NT2/D1 (cell line): ENCODE measurements around the gene ATP10A.

Experiments
- DNase-seq: peaks from one replicate; pipeline ENCODE4 v3.0.0-alpha.2; 2011; ENCODE audit warnings: low read depth, low spot score
- H3K27me3 ChIP-seq: 2 replicates; pipeline ENCODE4 v1.6.0; 2011; ENCODE audit warnings: mild to moderate bottlenecking; ENCODE audit not compliant: insufficient read length, insufficient read depth
- H3K36me3 ChIP-seq: 2 replicates; pipeline ENCODE4 v1.6.1; 2011; ENCODE audit warnings: mild to moderate bottlenecking, low read length, mixed read lengths; ENCODE audit not compliant: insufficient read depth, insufficient read length
- H3K4me1 ChIP-seq: 2 replicates; pipeline ENCODE4 v1.5.1; 2011; ENCODE audit not compliant: insufficient read depth, insufficient read length
- H3K4me3 ChIP-seq: 2 replicates; pipeline ENCODE4 v1.5.1; 2011; ENCODE audit warnings: low read depth; ENCODE audit not compliant: insufficient read length
- H3K9ac ChIP-seq: 2 replicates; pipeline ENCODE4 v1.6.0; 2011; ENCODE audit warnings: low read depth; ENCODE audit not compliant: insufficient read length
- H3K9me3 ChIP-seq: 2 replicates; pipeline ENCODE4 v1.5.1; 2011; ENCODE audit warnings: mild to moderate bottlenecking, low read length; ENCODE audit not compliant: insufficient read depth
- SUZ12 ChIP-seq: IDR thresholded peaks from 2 replicates; pipeline ENCODE4 v1.6.1; 2011; ENCODE audit not compliant: insufficient read length, insufficient read depth; ENCODE audit errors: extremely low read depth
- YY1 ChIP-seq: IDR thresholded peaks from 2 replicates; pipeline ENCODE4 v1.6.1; 2011; ENCODE audit not compliant: insufficient read length, insufficient read depth
- ZNF274 ChIP-seq: IDR thresholded peaks from 2 replicates; pipeline ENCODE4 v1.6.1; 2011; ENCODE audit warnings: mild to moderate bottlenecking, low read depth, low read length

The ATP10A gene

GRCh38 chr15:25901811-25902605 lies 38.9 kb upstream of the ATP10A start:
- H3K9me3 ChIP-seq, result no peaks in the 10 kb centered on the region
- TF ChIP-seq SUZ12 (no peak), YY1 (no peak), ZNF274 (no peak)
- no peaks in the 10 kb centered on the region for H3K4me1 ChIP-seq
- DNase-seq, result no peak
- no peaks in the 10 kb centered on the region for H3K36me3 ChIP-seq
- no peak overlapping the region for H3K9ac ChIP-seq
- H3K27me3 ChIP-seq, result no peaks in the 10 kb centered on the region
- H3K4me3 ChIP-seq, result no peak overlapping the region

- no peaks in the 10 kb centered on the region for H3K36me3 ChIP-seq
- TF ChIP-seq SUZ12, result no peak
- no peak for TF ChIP-seq YY1
- no peak for TF ChIP-seq ZNF274
Observed at GRCh38 chr15:25900901-25901300, 37.8 kb upstream of the ATP10A start.

GRCh38 chr15:25900431-25900830 lies 37.3 kb upstream of the ATP10A start:
- no peak overlapping the region for H3K9ac ChIP-seq
- H3K36me3 ChIP-seq, result no peaks in the 10 kb centered on the region
- H3K4me1 ChIP-seq, result no peaks in the 10 kb centered on the region
- H3K4me3 ChIP-seq, result no peak overlapping the region
- TF ChIP-seq SUZ12 (no peak), YY1 (no peak), ZNF274 (no peak)
- H3K27me3 ChIP-seq, result no peaks in the 10 kb centered on the region
- no peaks in the 10 kb centered on the region for H3K9me3 ChIP-seq
- DNase-seq, result no peak

More at GRCh38 chr15:25900901-25901300, 37.8 kb upstream of the ATP10A start:
- Histone ChIP-seq H3K9ac (no peak overlapping the region), H3K9me3 (no peaks in the 10 kb centered on the region), H3K4me1 (no peaks in the 10 kb centered on the region), H3K27me3 (no peaks in the 10 kb centered on the region), H3K4me3 (no peak overlapping the region)
- DNase-seq, result no peak

- Histone ChIP-seq H3K9me3 (no peaks in the 10 kb centered on the region), H3K36me3 (no peaks in the 10 kb centered on the region), H3K4me3 (no peak overlapping the region), H3K4me1 (no peaks in the 10 kb centered on the region), H3K27me3 (no peaks in the 10 kb centered on the region), H3K9ac (no peak overlapping the region)
- no peak for DNase-seq
- no peak for TF ChIP-seq SUZ12
- no peak for TF ChIP-seq ZNF274
Observed at GRCh38 chr15:25899870-25900269, 36.7 kb upstream of the ATP10A start.

- H3K9me3 ChIP-seq, result no peaks in the 10 kb centered on the region
- H3K9ac ChIP-seq, result no peak overlapping the region
- TF ChIP-seq ZNF274 (no peak), YY1 (no peak), SUZ12 (no peak)
- peaks cover under 1% of the 10 kb centered on the region for H3K4me1 ChIP-seq
- no peak overlapping the region for H3K4me3 ChIP-seq
- H3K27me3 ChIP-seq, result no peaks in the 10 kb centered on the region
- no peaks in the 10 kb centered on the region for H3K36me3 ChIP-seq
- DNase-seq, result no peak
Observed at GRCh38 chr15:25897658-25898057, 34.5 kb upstream of the ATP10A start.

- no peak for DNase-seq
- no peak overlapping the region for H3K4me3 ChIP-seq
Observed at GRCh38 chr15:25894371-25894902, 31.3 kb upstream of the ATP10A start.

GRCh38 chr15:25893596-25893995 lies 30.5 kb upstream of the ATP10A start:
- H3K9ac ChIP-seq, result no peak overlapping the region
- peaks cover 2% of the 10 kb centered on the region for H3K4me1 ChIP-seq
- DNase-seq, result no peak
- no peak overlapping the region for H3K4me3 ChIP-seq
- H3K36me3 ChIP-seq, result no peaks in the 10 kb centered on the region
- no peaks in the 10 kb centered on the region for H3K27me3 ChIP-seq
- H3K9me3 ChIP-seq, result no peaks in the 10 kb centered on the region
- TF ChIP-seq SUZ12, result no peak
- no peak for TF ChIP-seq YY1
- TF ChIP-seq ZNF274, result no peak

More at GRCh38 chr15:25894371-25894902, 31.3 kb upstream of the ATP10A start:
- H3K27me3 ChIP-seq, result no peaks in the 10 kb centered on the region
- no peak overlapping the region for H3K9ac ChIP-seq
- TF ChIP-seq SUZ12 (no peak), ZNF274 (no peak), YY1 (no peak)
- H3K4me1 ChIP-seq, result peaks cover 2% of the 10 kb centered on the region
- H3K36me3 ChIP-seq, result no peaks in the 10 kb centered on the region
- no peaks in the 10 kb centered on the region for H3K9me3 ChIP-seq
